Smooth muscle cell (in vitro differentiated cells): ENCODE results near the gene DGKD. TPM values are rescaled to one million over a fixed set of nuclear protein-coding genes. Genes with fewer than 3 reads are reported as not detected.
A peak's percentile ranks its signal among the peaks of the same experiment; 100 is the strongest.

Experiments
- DNase-seq: peaks from one replicate; lab custom pipeline; 2025; ENCODE audit not compliant: unreplicated experiment; lab: John Stamatoyannopoulos, UW
- H2AFZ ChIP-seq: fragments of 200-600 bp; sonication (generic); 2 replicates; pipeline ENCODE4 v1.6.0; 2016; ENCODE audit warnings: antibody characterized with exemption, low read depth, mild to moderate bottlenecking
- H3F3A ChIP-seq: fragments of 200-600 bp; sonication (generic); 2 replicates; pipeline ENCODE4 v1.6.0; 2017; ENCODE audit warnings: antibody characterized with exemption, low read depth
- H3K27ac ChIP-seq: fragments of 200-600 bp; sonication (generic); 2 replicates; pipeline ENCODE4 v1.5.1; 2016; ENCODE audit warnings: low read depth, mild to moderate bottlenecking
- H3K27me3 ChIP-seq: fragments of 200-600 bp; sonication (generic); 2 replicates; pipeline ENCODE4 v1.6.1; 2016; ENCODE audit warnings: low read depth, mild to moderate bottlenecking
- H3K36me3 ChIP-seq: fragments of 200-600 bp; sonication (generic); 2 replicates; pipeline ENCODE4 v1.5.1; 2016; ENCODE audit warnings: low read depth
- H3K4me1 ChIP-seq: fragments of 200-600 bp; sonication (generic); 2 replicates; pipeline ENCODE4 v1.5.1; 2016; ENCODE audit warnings: low read depth
- H3K4me2 ChIP-seq: fragments of 200-600 bp; sonication (generic); 2 replicates; pipeline ENCODE4 v1.6.0; 2016; ENCODE audit warnings: mild to moderate bottlenecking
- H3K4me3 ChIP-seq: fragments of 200-600 bp; sonication (generic); 2 replicates; pipeline ENCODE4 v1.5.1; 2016; ENCODE audit warnings: mild to moderate bottlenecking
- H3K79me2 ChIP-seq: fragments of 200-600 bp; sonication (generic); 2 replicates; pipeline ENCODE4 v1.6.0; 2016; ENCODE audit warnings: low read depth, mild to moderate bottlenecking
- H3K9ac ChIP-seq: fragments of 200-600 bp; sonication (generic); 2 replicates; pipeline ENCODE4 v1.6.0; 2016; ENCODE audit warnings: low read depth
- H3K9me3 ChIP-seq: fragments of 200-600 bp; sonication (generic); replicated peaks from 2 replicates; pipeline ENCODE4 v1.5.1; 2016; ENCODE audit warnings: low read depth
- H4K20me1 ChIP-seq: fragments of 200-600 bp; sonication (generic); 2 replicates; pipeline ENCODE4 v1.6.0; 2016; ENCODE audit warnings: low read depth
- CTCF ChIP-seq: fragments of 200-600 bp; sonication (generic); IDR thresholded peaks from 2 replicates; pipeline ENCODE4 v1.5.1; 2017; ENCODE audit warnings: borderline replicate concordance, mild to moderate bottlenecking, antibody characterized with exemption; ENCODE audit not compliant: insufficient read depth, poor library complexity, severe bottlenecking
- WGBS: methylation state at CpG from one replicate; pipeline ENCODE4 v1.1.7; 2016; ENCODE audit warnings: low lambda C conversion rate; 5-methylcytosine and 5-hydroxymethylcytosine counted together
- polyA plus RNA-seq: library from polyadenylated mRNA; unstranded; fragments of >200 nt; fragmentation: Nextera tagmentation; extraction: Ambion mirVana; gene quantifications from 2 replicates; pipeline ENCODE4 v1.2.1, GENCODE V29; 2016
- total RNA-seq: library from RNA; depleted of rRNA; stranded (reverse); fragments of >200 nt; gene quantifications from 2 replicates; pipeline ENCODE4 v1.2.3, GENCODE V29; 2014

DGKD gene
- total and polyA plus RNA-seq, 2 experiments from 2014 or later = 12.2 to 14.2 TPM

DNA sequence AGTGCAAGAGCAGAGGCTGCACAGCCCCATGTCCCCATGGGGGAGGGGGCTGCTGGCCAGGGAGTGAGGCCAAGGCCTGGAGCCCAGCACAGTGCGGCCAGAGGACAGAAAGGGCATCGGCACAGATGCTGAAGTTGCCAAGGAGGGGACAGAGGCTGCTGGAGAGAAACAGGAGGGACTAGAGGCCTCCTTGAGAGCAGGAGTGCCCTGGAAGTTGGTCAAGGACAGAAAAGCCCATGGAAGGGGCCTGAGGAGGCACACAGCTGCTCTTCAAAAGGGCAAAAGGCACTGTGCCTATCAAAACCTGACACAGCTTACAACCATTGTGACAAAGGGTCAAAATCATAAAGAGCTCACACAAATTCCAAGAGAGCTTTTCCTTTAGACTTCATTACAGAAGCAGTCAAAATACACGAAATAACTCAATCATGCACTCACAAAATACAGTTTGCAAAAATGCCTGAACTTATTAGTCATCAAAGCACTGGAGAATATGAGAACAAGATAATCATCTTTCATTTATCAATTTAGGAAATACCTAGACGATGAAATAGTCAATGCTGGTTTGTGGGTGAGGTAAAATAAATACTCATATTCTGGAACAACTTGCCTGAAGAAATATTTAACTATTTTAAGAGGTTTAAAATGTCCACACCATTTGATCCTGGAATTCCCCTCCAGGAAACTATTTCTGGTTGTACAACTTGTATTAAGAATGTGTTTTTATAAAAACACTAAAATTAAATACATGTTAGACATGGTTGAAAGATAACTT is 132.7 kb downstream of the DGKD start:
- no peak for TF ChIP-seq CTCF
- no peak for DNase-seq
- H3K36me3 ChIP-seq = no peaks in the 10 kb centered on the region
- no peaks in the 10 kb centered on the region for H4K20me1 ChIP-seq
- no peak overlapping the region for H2AFZ ChIP-seq
- H3K9ac ChIP-seq = peak overlapping the region; percentile 65
- no peaks in the 10 kb centered on the region for H3K9me3 ChIP-seq
- H3K4me1 ChIP-seq = peaks cover 21% of the 10 kb centered on the region
- no peak overlapping the region for H3K4me3 ChIP-seq
- H3K27me3 ChIP-seq = no peaks in the 10 kb centered on the region
- no peaks in the 10 kb centered on the region for H3K79me2 ChIP-seq
- WGBS = 47% methylated on average over 4 of the region's 4 CpGs
- H3F3A ChIP-seq = peaks cover 12% of the 10 kb centered on the region
- H3K27ac ChIP-seq = peak overlapping the region; percentile 95
- peak overlapping the region; percentile 70 for H3K4me2 ChIP-seq

GRCh38 chr2:233487748-233488345 is 133.6 kb downstream of the DGKD start:
- TF ChIP-seq CTCF = no peak
- H3K9me3 ChIP-seq = no peaks in the 10 kb centered on the region
- H3F3A ChIP-seq = peaks cover 12% of the 10 kb centered on the region
- no peak overlapping the region for H2AFZ ChIP-seq
- H3K4me1 ChIP-seq = peaks cover 21% of the 10 kb centered on the region
- H3K4me2 ChIP-seq = peak overlapping the region; percentile 70
- peak overlapping the region; percentile 65 for H3K9ac ChIP-seq
- no peaks in the 10 kb centered on the region for H3K36me3 ChIP-seq
- no peak overlapping the region for H3K4me3 ChIP-seq
- WGBS = 85% methylated on average over 9 of the region's 9 CpGs
- peak overlapping the region; percentile 95 for H3K27ac ChIP-seq
- no peaks in the 10 kb centered on the region for H4K20me1 ChIP-seq
- H3K79me2 ChIP-seq = no peaks in the 10 kb centered on the region
- DNase-seq = no peak
- no peaks in the 10 kb centered on the region for H3K27me3 ChIP-seq

GRCh38 chr2:233489143-233489542 is 134.8 kb downstream of the DGKD start:
- Histone ChIP-seq H3K4me3 (no peak overlapping the region), H3K4me2 (peak overlapping the region; percentile 70), H3K9ac (peak overlapping the region; percentile 30), H3K27ac (peak overlapping the region; percentile 95), H3K36me3 (no peaks in the 10 kb centered on the region), H4K20me1 (no peaks in the 10 kb centered on the region), H2AFZ (no peak overlapping the region), H3K79me2 (no peaks in the 10 kb centered on the region), H3F3A (peaks cover 12% of the 10 kb centered on the region), H3K9me3 (no peaks in the 10 kb centered on the region), H3K27me3 (no peaks in the 10 kb centered on the region), H3K4me1 (peaks cover 21% of the 10 kb centered on the region)
- 86% methylated on average over 10 of the region's 10 CpGs for WGBS
- DNase-seq = no peak
- TF ChIP-seq CTCF = no peak
